PFSK-1 (cell line): ENCODE data around the gene TRIP4.

ENCODE experiments used
- FOXP2 ChIP-seq: optimal IDR thresholded peaks from 2 replicates; pipeline ENCODE3; 2011; ENCODE audit warnings: borderline replicate concordance, control low read depth, inconsistent platforms; ENCODE audit not compliant: insufficient read depth; ENCODE audit errors: extremely low read length, extremely low read depth
- POLR2AphosphoS5 ChIP-seq: IDR thresholded peaks from 2 replicates; pipeline ENCODE4 v1.6.1; 2012; ENCODE audit warnings: low read depth, mild to moderate bottlenecking, control low read depth, low read length, moderate library complexity
- REST ChIP-seq, 2 experiments: IDR thresholded peaks; 2 replicates each; pipeline versions ENCODE4 v1.6.1 to v1.8.0; 2011 to 2012; ENCODE audit warnings: low read depth in 2 of 2, low read length in 2 of 2, control low read depth in 1 of 2, inconsistent platforms in 1 of 2, mild to moderate bottlenecking in 1 of 2, moderate library complexity in 1 of 2; ENCODE audit not compliant: insufficient read depth in 1 of 2
- SIN3A ChIP-seq: IDR thresholded peaks from 2 replicates; pipeline ENCODE4 v1.6.1; 2012; ENCODE audit warnings: mild to moderate bottlenecking, low read length, moderate library complexity, borderline replicate concordance; ENCODE audit not compliant: insufficient read depth
- TAF1 ChIP-seq: IDR thresholded peaks from 2 replicates; pipeline ENCODE4 v1.6.1; 2012; ENCODE audit warnings: low read length, control low read depth, borderline replicate concordance; ENCODE audit not compliant: insufficient read depth

The TRIP4 gene

DNA sequence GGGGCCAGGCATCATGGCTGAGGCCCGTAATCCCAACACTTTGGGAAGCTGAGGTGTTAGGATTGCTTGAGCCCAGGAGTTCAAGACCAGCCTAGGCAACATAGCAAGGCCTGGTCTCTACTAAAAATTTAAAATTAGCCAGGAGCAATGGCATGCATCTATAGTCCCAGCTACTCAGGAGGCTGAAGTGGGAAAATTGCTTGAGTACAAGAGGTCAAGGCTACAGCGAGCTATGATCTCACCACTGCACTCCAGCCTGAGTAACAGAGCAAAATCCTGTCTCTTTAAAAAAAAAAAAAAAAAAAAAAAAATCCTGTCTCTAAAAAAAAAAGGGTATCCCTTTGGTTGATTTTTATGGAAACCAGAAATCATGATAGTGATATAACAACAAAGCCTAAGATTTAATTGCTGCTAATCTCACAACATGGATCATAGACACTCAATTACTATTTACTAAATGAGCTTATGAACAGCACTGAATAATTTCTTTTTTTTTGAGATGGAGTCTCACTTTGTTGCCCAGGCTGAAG lies 18.5 kb upstream of the TRIP4 start:
- TF ChIP-seq REST (IDR thresholded peaks at IDR 0.05; ENCODE audit: insufficient read depth in 1 of 2, low read depth in 2 of 2, low read length in 2 of 2) (no peak), POLR2AphosphoS5 (no peak), FOXP2 (no peak), TAF1 (no peak), SIN3A (no peak)

- TF ChIP-seq FOXP2: no peak
- TF ChIP-seq TAF1: no peak
- no peak for TF ChIP-seq REST (IDR thresholded peaks at IDR 0.05; ENCODE audit: insufficient read depth in 1 of 2, low read depth in 2 of 2, low read length in 2 of 2)
- no peak for TF ChIP-seq POLR2AphosphoS5
- TF ChIP-seq SIN3A: no peak
These were observed 14.3 kb upstream of the TRIP4 start for GRCh38 chr15:64373360-64373759.

DNA sequence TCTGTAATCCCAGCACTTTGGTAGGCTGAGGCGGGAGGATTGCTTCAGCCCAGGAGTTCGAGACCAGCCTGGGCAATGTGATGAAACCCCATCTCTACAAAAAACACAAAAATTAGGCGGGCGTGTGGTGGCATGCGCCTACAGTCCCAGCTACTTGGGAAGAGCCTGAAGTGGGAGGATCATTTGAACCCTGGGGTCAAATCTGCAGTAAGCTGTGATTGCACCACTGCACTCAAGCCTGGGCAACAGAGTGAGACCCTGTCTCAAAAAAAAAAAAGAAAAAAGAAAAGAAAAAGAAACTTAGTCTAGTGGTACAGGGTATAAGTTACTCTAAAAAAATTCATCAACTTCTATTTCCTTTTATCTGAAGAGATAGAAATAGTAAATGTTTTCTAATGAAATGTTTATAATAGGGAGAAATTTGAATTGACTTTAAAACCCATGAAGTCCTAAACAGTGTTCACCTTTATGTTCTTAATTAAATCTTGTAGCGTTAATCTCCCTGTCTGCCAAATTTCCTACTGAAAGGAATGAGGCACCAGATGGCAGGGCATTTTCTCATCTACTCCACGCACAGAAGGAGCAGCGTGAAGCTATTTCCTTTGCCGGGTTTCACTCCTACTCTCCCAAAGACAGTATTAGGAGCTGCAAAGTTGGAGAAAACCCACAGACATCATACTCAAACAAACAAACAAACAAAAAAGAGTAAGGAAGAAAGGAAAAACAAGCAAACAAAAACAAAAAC lies 8.2 kb upstream of the TRIP4 start:
- TF ChIP-seq FOXP2 (no peak), REST (IDR thresholded peaks at IDR 0.05; ENCODE audit: insufficient read depth in 1 of 2, low read depth in 2 of 2, low read length in 2 of 2) (no peak), SIN3A (peak; percentile 60; the same call in 1 of the 2 replicates)

DNA sequence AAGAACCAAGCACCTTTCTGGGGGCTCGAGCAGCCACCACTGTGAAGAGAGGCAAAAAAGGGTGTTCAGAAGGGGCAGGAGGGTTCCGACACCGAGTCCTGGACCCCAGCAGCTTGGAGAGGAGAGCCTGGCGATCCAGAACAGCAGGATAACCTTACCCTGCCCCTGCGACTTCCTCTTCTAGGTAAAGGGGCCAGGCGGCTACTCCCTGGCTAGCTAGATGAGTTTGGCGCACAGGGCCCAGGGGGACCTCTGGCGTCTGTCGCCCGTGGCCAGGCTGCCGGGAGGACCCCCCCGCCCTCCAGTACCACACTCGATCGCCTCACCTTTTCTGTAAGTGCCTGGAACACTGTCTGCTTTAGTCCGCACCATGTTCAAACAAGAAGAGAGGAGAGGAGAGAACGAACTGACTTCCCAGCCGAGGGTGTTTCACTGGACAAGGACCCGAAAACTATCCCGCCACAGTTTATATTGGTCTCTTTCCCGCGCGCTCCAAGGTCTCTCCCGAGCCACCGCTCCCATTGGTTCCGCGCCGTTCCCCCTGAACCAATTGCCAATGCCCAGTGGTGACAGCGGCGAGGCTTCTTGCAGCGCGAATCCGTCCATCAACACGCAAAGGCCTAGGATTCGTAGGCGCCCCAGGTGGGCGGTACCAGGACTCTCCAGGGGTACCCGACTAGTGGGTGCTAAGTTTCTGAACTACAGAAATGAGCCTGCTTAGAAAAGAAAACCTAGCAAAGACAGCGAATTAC lies 6.5 kb upstream of the TRIP4 start, which contains the start of gene PCLAF:
Gene PCLAF, minus strand, starts transcription at position 442 of the 752 bp plus-strand sequence. Its CDS starts 70 bp downstream, at position 372.
- peak; percentile 75; the same call in 1 of the 2 replicates for TF ChIP-seq SIN3A
- TF ChIP-seq POLR2AphosphoS5: peak; percentile 97
- TF ChIP-seq REST (IDR thresholded peaks at IDR 0.05; ENCODE audit: insufficient read depth in 1 of 2, low read depth in 2 of 2, low read length in 2 of 2): no peak
- TF ChIP-seq FOXP2: no peak
- peak; percentile 78; the same call in 1 of the 2 replicates for TF ChIP-seq TAF1
